NCI-H2081 (cell line): ENCODE results near the gene OR52J3.

Experiments used
- DNase-seq, 2 experiments: peaks; one replicate each; lab custom pipeline; 2025; lab: John Stamatoyannopoulos, UW

Gene OR52J3

GRCh38 chr11:5096011-5096410 lies 49.7 kb downstream of the OR52J3 start:
- no peak for DNase-seq
